ENCODE results near the gene CASR.

GRCh38 chr3:122184591-122184929, 1.1 kb downstream of the CASR start:
- TF ChIP-seq, protein P1, sequence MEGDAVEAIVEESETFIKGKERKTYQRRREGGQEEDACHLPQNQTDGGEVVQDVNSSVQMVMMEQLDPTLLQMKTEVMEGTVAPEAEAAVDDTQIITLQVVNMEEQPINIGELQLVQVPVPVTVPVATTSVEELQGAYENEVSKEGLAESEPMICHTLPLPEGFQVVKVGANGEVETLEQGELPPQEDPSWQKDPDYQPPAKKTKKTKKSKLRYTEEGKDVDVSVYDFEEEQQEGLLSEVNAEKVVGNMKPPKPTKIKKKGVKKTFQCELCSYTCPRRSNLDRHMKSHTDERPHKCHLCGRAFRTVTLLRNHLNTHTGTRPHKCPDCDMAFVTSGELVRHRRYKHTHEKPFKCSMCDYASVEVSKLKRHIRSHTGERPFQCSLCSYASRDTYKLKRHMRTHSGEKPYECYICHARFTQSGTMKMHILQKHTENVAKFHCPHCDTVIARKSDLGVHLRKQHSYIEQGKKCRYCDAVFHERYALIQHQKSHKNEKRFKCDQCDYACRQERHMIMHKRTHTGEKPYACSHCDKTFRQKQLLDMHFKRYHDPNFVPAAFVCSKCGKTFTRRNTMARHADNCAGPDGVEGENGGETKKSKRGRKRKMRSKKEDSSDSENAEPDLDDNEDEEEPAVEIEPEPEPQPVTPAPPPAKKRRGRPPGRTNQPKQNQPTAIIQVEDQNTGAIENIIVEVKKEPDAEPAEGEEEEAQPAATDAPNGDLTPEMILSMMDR (IDR thresholded peaks at IDR 0.05; ENCODE audit: insufficient read depth, low read length): no peak
- TF ChIP-seq, protein P2, sequence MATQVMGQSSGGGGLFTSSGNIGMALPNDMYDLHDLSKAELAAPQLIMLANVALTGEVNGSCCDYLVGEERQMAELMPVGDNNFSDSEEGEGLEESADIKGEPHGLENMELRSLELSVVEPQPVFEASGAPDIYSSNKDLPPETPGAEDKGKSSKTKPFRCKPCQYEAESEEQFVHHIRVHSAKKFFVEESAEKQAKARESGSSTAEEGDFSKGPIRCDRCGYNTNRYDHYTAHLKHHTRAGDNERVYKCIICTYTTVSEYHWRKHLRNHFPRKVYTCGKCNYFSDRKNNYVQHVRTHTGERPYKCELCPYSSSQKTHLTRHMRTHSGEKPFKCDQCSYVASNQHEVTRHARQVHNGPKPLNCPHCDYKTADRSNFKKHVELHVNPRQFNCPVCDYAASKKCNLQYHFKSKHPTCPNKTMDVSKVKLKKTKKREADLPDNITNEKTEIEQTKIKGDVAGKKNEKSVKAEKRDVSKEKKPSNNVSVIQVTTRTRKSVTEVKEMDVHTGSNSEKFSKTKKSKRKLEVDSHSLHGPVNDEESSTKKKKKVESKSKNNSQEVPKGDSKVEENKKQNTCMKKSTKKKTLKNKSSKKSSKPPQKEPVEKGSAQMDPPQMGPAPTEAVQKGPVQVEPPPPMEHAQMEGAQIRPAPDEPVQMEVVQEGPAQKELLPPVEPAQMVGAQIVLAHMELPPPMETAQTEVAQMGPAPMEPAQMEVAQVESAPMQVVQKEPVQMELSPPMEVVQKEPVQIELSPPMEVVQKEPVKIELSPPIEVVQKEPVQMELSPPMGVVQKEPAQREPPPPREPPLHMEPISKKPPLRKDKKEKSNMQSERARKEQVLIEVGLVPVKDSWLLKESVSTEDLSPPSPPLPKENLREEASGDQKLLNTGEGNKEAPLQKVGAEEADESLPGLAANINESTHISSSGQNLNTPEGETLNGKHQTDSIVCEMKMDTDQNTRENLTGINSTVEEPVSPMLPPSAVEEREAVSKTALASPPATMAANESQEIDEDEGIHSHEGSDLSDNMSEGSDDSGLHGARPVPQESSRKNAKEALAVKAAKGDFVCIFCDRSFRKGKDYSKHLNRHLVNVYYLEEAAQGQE (IDR thresholded peaks at IDR 0.05; ENCODE audit: insufficient replicate concordance, low read depth): no peak
- no peak for TF ChIP-seq POLR2AphosphoS5 (IDR thresholded peaks at IDR 0.05; ENCODE audit: low read depth)
- no peak for TF ChIP-seq GABPA (IDR thresholded peaks at IDR 0.05; ENCODE audit: low read depth)

All from HL-60 (cell line).